Fibroblast of lung (primary cell): Measurements from ENCODE around the gene OR6C4. TPM values are rescaled to one million over a fixed set of nuclear protein-coding genes. Genes with fewer than 3 reads are reported as not detected.
"Not testable (repeated sequence)": the region's sequence is repeated elsewhere in the genome, so short reads cannot be mapped to it uniquely, and the experiment has no call there.

Experiments used
- DNase-seq, 2 donors: peaks; one replicate each; pipeline versions ENCODE4 v3.0.0 to v3.0.0-alpha.2; 2010; ENCODE audit warnings: low read depth in 2 of 2
- H2AFZ ChIP-seq: 2 replicates; pipeline ENCODE4 v1.5.1; 2012; ENCODE audit warnings: low read length, control low read depth, inconsistent platforms
- H3K27ac ChIP-seq: 2 replicates; pipeline ENCODE4 v1.5.1; 2011; ENCODE audit warnings: low read length, control low read depth; ENCODE audit not compliant: insufficient read depth
- H3K27me3 ChIP-seq: 2 replicates; pipeline ENCODE4 v1.5.1; 2011; ENCODE audit warnings: mild to moderate bottlenecking, low read length; ENCODE audit not compliant: control insufficient read depth, insufficient read depth
- H3K36me3 ChIP-seq: 2 replicates; pipeline ENCODE4 v1.5.1; 2011; ENCODE audit warnings: low read length; ENCODE audit not compliant: control insufficient read depth, insufficient read depth
- H3K4me1 ChIP-seq: 2 replicates; pipeline ENCODE4 v1.5.1; 2011; ENCODE audit warnings: low read length; ENCODE audit not compliant: control insufficient read depth, insufficient read depth; ENCODE audit errors: extremely low read depth
- H3K4me2 ChIP-seq: 2 replicates; pipeline ENCODE4 v1.5.1; 2011; ENCODE audit warnings: low read length, control low read depth; ENCODE audit not compliant: insufficient read depth; ENCODE audit errors: extremely low read depth
- H3K4me3 ChIP-seq, 4 experiments: fragments of 200-600 bp in 1 of 4; sonication (generic) in 1 of 4; replicated peaks in 1 of 4; 2 replicates each; pipeline ENCODE4 v1.5.1; 2011 to 2016; ENCODE audit warnings: low read length in 4 of 4, low read depth in 3 of 4, mild to moderate bottlenecking in 3 of 4, control low read depth in 2 of 4, inconsistent platforms in 1 of 4, mixed read lengths in 1 of 4; ENCODE audit not compliant: insufficient read depth in 1 of 4; ENCODE audit errors: control extremely low read depth in 1 of 4
- H3K79me2 ChIP-seq: 2 replicates; pipeline ENCODE4 v1.5.1; 2012; ENCODE audit warnings: mild to moderate bottlenecking, low read length, inconsistent platforms; ENCODE audit not compliant: control insufficient read depth, insufficient read depth
- H3K9ac ChIP-seq: 2 replicates; pipeline ENCODE4 v1.5.1; 2011; ENCODE audit warnings: mild to moderate bottlenecking, low read length, control low read depth; ENCODE audit not compliant: insufficient read depth
- H3K9me3 ChIP-seq: 2 replicates; pipeline ENCODE4 v1.5.1; 2012; ENCODE audit warnings: low read depth, low read length; ENCODE audit not compliant: control insufficient read depth, insufficient read depth
- H4K20me1 ChIP-seq: 2 replicates; pipeline ENCODE4 v1.5.1; 2011; ENCODE audit warnings: low read length; ENCODE audit not compliant: control insufficient read depth, insufficient read depth; ENCODE audit errors: extremely low read depth
- EZH2 ChIP-seq: IDR thresholded peaks from 2 replicates; pipeline ENCODE4 v1.5.1; 2012; ENCODE audit warnings: low read length, control low read depth, mild to moderate bottlenecking; ENCODE audit errors: missing control alignments
- polyA plus RNA-seq, 2 donors: library from polyadenylated mRNA; depleted of rRNA in 1 of 2; stranded (reverse) in 1 of 2; unstranded in 1 of 2; fragments of >200 nt; gene quantifications; 2 replicates each; pipeline ENCODE4 v1.2.1, GENCODE V29; 2011 to 2012; ENCODE audit warnings: missing spikeins in 1 of 2
- total RNA-seq: library from RNA; depleted of rRNA; stranded (reverse); fragments of >200 nt; gene quantifications from 2 replicates; pipeline ENCODE4 v1.2.1, GENCODE V29; 2014
- TF ChIP-seq, protein P1 (sequence below), 2 donors: IDR thresholded peaks in 1 of 2; conservative IDR thresholded peaks in 1 of 2; 1 replicate in 1 of 2; 2 replicates in 1 of 2; pipeline ENCODE4 v1.5.1; 2011 to 2012; ENCODE audit warnings: low read length in 2 of 2, control low read depth in 1 of 2, inconsistent platforms in 1 of 2, low read depth in 1 of 2, mild to moderate bottlenecking in 1 of 2

OR6C4 gene
- total and polyA plus RNA-seq, 2 donors (not counting 1 experiment from before 2014, with no cell fraction given): not detected

DNA sequence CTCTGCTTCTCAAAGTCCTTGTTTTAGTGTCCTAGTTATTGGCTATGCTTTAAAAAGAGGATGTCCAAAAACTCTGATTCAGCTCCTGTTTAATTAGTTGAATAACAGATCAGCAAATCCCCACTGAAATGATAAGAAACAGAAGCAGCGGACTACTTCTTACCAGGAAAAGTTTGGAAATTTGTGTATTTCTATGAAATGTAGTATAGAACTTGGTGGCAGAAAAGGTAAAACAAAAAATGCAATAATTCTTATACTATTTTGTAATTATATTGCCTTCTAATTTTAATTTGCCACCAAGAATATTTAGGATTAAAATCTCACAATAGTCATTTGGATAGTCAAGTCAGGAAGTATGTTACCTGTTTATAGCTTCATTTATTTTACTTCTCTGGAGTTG, 22.8 kb downstream of the OR6C4 start, which contains the start of gene OR2AP1:
TSS of gene OR2AP1 (plus strand) at position 301 of the 400 bp plus-strand sequence. CDS start 1,947 bp downstream, outside the sequence.
- TF ChIP-seq, protein P1, sequence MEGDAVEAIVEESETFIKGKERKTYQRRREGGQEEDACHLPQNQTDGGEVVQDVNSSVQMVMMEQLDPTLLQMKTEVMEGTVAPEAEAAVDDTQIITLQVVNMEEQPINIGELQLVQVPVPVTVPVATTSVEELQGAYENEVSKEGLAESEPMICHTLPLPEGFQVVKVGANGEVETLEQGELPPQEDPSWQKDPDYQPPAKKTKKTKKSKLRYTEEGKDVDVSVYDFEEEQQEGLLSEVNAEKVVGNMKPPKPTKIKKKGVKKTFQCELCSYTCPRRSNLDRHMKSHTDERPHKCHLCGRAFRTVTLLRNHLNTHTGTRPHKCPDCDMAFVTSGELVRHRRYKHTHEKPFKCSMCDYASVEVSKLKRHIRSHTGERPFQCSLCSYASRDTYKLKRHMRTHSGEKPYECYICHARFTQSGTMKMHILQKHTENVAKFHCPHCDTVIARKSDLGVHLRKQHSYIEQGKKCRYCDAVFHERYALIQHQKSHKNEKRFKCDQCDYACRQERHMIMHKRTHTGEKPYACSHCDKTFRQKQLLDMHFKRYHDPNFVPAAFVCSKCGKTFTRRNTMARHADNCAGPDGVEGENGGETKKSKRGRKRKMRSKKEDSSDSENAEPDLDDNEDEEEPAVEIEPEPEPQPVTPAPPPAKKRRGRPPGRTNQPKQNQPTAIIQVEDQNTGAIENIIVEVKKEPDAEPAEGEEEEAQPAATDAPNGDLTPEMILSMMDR (conservative IDR thresholded peaks at IDR 0.05 in 1 of 2, IDR thresholded peaks at IDR 0.05 in 1 of 2; ENCODE audit: low read depth in 1 of 2, low read length in 2 of 2): no peak
- no peak for TF ChIP-seq EZH2
- Histone ChIP-seq H2AFZ (no peak within 1 kb of the TSS), H3K4me3 (no peak within 1 kb of the TSS), H3K27me3 (no peaks in the 10 kb centered on the region), H3K9ac (no peak within 1 kb of the TSS), H3K9me3 (no peaks in the 10 kb centered on the region), H4K20me1 (no peaks in the 10 kb centered on the region), H3K4me1 (no peaks in the 10 kb centered on the region), H3K79me2 (no peaks in the 10 kb centered on the region), H3K4me2 (no peak within 1 kb of the TSS), H3K36me3 (no peaks in the 10 kb centered on the region), H3K27ac (no peak within 1 kb of the TSS)
- DNase-seq: no peak

DNA sequence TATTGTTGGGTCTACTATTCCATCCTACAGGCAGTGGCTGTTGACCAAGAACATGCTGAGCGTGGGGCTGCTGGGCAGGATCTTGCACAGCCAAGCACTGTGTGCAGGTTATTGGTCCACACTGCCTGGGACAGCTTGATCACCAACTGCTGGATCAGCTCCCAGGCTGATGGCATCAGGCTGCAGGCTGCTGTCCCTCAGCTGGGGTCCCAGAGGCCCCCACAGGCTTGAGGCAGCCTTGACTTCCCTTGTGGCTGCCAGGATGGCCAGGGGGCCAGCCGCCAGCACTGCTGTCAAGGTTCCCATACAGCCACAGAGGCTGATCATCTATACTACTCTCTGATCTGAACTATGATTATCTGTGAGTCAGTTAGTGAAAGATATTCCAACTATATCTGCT, 32.7 kb downstream of the OR6C4 start:
- Histone ChIP-seq H3K4me1 (no peaks in the 10 kb centered on the region), H3K27ac (no peak overlapping the region), H3K4me2 (no peak overlapping the region), H3K36me3 (no peaks in the 10 kb centered on the region), H3K27me3 (no peaks in the 10 kb centered on the region), H3K79me2 (no peaks in the 10 kb centered on the region), H4K20me1 (no peaks in the 10 kb centered on the region), H3K9me3 (no peaks in the 10 kb centered on the region), H3K9ac (no peak overlapping the region), H3K4me3 (no peak overlapping the region), H2AFZ (no peak overlapping the region)
- TF ChIP-seq, protein P1 (conservative IDR thresholded peaks at IDR 0.05 in 1 of 2, IDR thresholded peaks at IDR 0.05 in 1 of 2; ENCODE audit: low read depth in 1 of 2, low read length in 2 of 2): no peak
- no peak for TF ChIP-seq EZH2
- no peak for DNase-seq

- TF ChIP-seq, protein P1 (conservative IDR thresholded peaks at IDR 0.05 in 1 of 2, IDR thresholded peaks at IDR 0.05 in 1 of 2; ENCODE audit: low read depth in 1 of 2, low read length in 2 of 2): no peak
- no peak for TF ChIP-seq EZH2
- Histone ChIP-seq H3K4me1 (no peaks in the 10 kb centered on the region), H4K20me1 (no peaks in the 10 kb centered on the region), H3K9ac (no peak overlapping the region), H3K4me2 (no peak overlapping the region), H3K27ac (no peak overlapping the region), H3K79me2 (no peaks in the 10 kb centered on the region), H3K9me3 (no peaks in the 10 kb centered on the region), H3K4me3 (no peak overlapping the region), H3K36me3 (no peaks in the 10 kb centered on the region), H3K27me3 (no peaks in the 10 kb centered on the region), H2AFZ (no peak overlapping the region)
- no peak for DNase-seq
Measured at GRCh38 chr12:55585817-55586216, 36.4 kb downstream of the OR6C4 start.

GRCh38 chr12:55590152-55590551, 40.8 kb downstream of the OR6C4 start:
- not testable (repeated sequence) for H3K36me3 ChIP-seq, H3K27ac ChIP-seq, H3K4me3 ChIP-seq, H3K9me3 ChIP-seq, H3K4me2 ChIP-seq, DNase-seq, H3K4me1 ChIP-seq, H3K79me2 ChIP-seq, H4K20me1 ChIP-seq, H3K27me3 ChIP-seq, H3K9ac ChIP-seq, H2AFZ ChIP-seq
